ENCODE measurements around the gene BNIP5.

BNIP5 gene

DNA sequence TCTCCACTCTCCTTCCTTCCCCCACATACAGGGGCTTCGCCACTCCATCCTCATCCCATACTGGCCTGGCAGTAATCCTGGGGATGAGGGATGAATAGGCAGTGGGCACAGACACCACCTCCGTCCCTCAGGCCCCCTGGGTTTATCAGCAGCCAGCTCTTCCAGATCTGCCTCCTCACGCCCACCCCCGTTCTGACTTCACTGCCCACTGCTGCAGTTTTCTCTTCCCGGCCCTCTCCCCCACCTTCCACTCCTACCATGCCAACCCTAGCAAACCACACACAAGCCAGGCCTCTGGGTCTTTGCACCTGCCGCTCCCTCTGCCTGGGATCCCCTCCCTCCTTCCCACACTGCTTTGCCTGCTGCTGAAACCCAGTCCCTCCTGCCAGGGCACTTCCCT, 44.5 kb downstream of the BNIP5 start:
- DNase-seq (ENCODE audit: low read depth), result no peak

DNA sequence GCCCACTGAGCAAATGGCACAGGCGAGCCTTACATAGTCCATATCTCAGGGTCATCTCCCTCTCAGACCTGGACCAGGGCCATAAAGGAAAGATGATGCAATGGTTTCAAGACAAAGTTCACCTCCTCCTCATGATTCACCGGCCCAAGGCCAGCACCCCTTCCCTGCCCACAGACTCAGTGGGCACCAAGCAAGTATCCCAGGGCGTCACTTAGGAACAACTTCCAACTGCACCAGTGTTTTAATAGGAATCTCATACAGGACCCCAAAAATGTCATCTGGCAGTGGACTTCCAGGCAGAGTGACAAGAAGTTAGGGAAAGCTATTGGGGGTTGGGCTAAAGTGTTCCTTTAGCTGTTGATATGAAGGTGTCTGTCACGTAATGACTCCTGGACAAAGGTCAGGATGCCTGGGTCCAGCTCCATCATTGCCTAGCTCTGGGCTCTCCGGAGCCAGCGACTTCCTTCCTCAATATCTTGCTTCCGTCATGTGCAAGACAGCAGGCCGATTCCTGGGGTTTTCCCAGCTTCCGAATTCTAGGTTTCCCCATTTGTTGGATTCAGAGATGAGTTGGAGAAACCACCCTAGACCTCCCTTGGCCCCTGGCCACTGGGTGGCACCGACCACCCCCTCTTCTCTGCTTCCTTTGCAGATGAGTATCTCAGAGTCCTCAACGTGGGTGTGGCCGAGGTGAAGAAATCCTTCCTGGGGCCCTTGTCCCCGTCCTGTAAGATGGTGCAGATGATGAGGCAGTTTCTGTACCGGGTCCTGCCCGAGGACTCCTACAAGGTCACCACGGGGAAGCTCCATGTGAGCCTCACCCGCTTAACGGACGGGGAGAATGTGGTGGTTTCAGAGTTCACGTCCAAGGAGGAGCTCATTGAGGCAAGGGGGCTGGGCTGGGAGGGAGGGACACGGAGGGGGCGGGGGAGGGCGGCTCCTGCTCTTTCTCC, 45.7 kb downstream of the BNIP5 start:
- DNase-seq (ENCODE audit: low read depth), result no peak

DNA sequence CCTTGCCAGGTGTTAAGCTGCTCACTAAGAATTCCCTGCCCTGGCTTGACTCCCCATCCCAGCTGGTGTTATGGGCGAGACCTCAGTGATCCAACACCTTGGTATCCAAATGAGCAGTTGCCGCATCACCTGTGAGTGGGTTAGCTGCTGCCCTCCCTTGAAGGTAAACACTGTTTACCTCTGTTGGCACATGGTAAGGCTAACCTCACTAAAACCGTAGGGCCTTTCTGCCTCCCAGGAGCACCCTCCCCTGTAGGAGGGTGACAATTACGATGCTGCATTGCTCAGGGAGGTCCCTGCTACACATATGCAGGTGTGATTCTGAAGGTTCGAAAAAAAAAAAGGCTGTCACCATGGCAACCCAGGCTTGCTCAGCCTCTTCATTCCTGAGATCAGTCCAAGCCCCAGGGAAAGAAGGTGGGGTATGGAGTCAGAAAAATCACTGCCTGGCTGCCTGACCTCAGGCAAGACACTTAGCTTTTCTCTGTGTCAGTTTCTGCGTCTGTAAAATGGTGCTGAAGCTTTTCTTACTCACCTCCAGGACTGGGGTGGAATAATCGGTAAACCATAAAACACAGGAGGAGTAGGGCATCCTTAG, 47.3 kb downstream of the BNIP5 start:
- DNase-seq (ENCODE audit: low read depth), result no peak

DNA sequence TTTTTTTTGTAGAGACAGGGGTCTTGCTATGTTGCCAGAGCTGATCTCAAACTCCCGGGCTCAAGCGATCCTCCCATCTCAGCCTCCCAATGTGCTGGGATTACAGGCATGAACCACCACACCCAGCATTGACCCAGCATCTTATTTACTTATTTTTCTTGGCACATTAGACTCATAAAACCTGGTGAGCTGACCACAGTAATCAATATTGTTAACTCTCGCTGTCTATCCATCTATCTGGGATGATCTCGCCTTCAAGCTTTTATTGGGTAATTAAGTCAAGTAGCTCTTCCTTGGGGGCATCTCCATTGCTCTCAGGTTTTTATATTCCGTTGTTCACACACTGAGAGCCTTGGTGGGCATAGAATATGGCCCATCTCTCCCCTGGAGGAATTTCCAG, 49.8 kb downstream of the BNIP5 start:
- no peak for DNase-seq (ENCODE audit: low read depth)

DNA sequence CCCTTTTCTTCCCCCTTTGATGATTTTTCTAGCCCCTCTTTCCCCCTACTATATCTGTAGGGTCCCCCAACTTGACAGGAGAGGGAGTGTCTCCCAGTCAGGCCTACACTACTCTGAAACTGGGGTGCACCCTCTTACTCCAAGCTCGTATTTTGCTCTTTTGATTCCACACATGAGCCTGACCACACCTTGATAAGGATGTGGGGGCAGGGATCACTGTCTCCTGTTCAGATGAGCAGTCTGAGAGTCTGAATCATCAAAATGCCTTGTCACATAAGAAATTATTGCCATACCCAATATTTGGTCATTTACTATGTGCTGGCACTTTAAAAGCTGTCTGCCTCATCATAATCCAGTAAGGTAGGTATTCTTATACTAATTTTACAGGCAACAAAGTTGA, 50.9 kb downstream of the BNIP5 start:
- no peak for DNase-seq (ENCODE audit: low read depth)

DNA sequence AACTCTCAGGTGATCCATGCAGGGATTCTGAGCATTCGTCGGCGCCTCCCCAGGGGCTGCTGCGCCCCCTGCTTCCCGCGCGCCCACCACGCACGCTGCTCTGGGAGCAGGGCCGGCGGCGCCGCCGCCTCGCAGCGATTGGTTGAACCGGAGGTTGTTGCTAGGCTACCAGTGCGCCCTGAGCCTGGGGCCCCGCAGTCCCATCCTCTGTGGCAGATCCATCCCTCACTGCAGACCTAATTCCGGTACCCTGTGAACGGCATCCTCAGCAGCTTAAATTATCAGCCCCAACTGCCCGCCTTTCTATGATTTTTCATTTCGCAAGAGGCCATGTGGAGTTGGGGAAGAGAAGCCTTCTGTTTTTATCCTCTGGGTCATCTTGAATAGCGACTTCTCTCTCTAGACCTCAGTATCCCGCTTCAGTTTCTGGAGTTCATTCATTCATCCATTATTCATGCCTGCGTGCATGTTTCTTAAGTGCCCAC, 51.5 kb downstream of the BNIP5 start:
- DNase-seq (ENCODE audit: low read depth), result no peak

DNA sequence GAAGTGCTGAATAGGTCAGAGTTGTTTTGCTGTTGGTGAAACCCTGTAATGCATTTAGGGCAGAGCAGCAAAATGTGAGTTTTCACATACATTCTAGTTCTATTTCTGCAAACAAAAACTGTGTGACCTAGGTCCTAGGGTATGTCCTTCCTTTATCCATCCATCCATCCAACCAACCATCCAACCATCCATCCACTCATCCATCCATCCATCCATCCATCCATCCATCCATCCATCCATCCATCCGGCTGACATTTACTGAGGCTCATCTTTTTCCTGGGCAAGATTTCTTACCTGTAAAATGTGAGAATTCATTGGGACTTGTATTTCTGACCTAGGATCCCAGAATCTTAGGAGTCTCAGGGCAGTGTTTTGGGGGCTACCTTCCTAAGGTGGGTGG, 52.3 kb downstream of the BNIP5 start:
- DNase-seq (ENCODE audit: low read depth), result no peak

DNA sequence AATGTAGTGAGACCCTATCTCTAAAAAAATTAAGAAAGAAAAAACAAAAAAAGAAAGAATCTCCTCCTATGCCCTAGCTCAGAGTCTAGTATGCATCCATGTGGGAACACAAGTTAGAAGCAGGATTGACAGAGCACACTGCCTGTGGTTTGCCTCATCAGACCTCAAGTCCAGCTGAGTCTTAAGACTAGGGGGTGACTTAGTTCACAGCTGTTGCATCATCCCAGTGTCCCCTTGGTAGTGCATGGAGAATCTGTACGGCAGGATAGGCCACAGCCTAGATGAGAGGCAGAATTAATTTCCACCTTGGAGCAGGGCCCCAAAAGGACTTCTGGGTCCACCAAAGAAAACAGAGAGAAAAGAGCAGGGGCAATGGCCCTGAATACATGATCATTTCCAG, 53.1 kb downstream of the BNIP5 start:
- no peak for DNase-seq (ENCODE audit: low read depth)

DNA sequence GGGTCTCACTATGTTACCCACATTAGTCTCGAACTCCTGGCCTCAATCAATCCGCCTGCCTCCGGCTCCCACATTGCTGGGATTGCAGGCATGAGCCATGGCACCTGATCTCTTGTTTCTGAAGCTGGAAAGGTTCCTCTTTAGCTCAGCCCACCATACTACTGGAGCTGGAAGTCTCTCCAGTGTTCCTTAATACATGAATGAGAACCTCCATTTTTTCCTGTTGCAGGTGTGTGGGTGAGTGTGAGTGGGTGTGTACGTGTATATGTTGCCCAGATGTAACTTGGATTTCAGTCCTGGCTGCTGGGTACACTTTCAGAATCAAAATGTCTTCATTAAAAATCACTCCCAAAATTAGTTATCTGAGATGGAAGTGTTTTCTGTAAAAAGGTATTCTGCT, 55.7 kb downstream of the BNIP5 start:
- DNase-seq (ENCODE audit: low read depth), result no peak

DNA sequence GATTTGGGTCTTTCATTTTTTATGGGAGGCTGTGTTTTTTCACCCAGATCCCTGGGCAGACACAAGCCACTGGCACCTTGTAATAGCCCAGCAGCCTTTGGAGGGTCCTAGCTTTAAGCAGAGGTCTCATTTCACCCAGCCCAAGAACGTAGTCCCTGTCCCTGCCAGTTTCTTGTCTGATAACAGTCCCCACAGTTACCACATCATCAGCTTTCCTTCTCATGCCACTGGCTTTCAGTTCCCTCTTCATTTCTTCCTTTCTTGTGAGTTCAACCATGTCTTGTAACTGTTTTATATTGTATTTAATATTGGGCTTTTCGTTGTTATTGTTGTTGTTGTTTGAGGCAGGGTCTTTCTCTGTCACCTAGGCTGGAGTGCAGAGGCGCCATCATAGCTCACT, 56.2 kb downstream of the BNIP5 start:
- no peak for DNase-seq (ENCODE audit: low read depth)

DNA sequence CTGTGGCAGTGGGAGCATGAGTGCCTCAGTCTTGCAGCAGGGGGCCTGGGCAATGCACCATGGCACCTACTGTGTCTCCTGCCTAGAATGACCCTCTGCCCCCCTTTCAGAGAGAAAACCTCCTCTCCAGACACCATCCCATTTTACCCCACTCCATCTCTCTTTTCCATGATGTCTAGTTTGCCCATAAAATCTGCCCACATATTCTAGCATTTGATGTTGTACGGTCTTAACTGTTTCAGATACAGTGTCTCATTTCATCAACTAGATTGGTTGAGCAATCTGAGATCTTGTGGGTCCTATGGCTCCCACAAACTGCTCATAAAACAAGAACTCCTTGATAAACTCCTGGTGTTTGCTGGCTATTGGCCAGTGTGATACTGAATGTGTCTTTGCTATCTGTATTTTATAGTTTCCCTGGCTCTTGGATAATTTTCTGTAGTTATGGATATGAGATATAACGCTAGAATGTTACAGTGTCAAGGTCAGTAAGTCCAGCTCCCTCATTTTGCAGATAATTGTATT, 58.7 kb downstream of the BNIP5 start:
- DNase-seq (ENCODE audit: low read depth), result no peak

DNA sequence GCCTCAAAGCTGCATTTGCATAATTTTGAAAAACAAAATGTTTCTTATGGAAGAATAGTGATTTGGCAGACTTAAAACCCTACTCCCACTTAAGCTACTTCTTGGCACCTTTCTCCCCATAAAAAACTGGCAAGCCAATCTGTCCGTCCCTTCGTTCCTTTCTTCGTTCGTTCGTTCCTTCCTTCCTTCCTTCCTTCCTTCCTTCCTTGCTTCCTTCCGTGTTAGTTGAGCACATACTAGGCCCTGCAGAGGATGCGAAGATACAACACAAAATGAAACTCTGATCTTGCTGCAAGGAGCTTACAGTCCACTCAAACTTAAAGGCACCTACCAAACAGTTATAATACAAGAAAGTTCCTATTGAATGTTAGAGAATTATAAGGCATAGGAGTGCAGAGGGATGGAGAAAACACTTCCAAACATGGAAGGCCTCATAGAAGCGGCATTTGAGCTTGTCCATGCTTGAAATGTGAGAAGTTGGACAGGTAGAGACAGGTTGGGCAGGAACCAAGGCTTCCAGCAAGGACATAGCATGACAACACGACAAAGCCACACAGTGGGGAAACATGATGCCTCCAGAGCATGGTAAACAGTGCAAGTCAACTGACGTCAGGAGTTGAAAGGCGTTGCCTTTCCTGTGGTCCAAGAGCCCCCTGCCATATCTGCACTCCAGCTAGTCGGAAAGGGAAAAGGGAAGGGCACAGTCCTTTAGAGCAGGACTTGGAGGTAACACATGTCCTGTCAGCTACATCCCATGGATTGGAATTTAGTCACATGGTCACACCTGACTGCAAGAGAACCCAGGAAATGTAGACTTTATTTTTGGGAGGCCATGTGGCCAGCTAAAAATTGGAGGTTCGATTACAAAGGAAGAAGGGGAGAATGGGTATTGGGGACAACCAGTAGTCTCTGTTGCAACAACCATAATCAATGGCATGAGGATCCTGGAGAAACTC, 59.8 kb downstream of the BNIP5 start:
- no peak for DNase-seq (ENCODE audit: low read depth)

DNA sequence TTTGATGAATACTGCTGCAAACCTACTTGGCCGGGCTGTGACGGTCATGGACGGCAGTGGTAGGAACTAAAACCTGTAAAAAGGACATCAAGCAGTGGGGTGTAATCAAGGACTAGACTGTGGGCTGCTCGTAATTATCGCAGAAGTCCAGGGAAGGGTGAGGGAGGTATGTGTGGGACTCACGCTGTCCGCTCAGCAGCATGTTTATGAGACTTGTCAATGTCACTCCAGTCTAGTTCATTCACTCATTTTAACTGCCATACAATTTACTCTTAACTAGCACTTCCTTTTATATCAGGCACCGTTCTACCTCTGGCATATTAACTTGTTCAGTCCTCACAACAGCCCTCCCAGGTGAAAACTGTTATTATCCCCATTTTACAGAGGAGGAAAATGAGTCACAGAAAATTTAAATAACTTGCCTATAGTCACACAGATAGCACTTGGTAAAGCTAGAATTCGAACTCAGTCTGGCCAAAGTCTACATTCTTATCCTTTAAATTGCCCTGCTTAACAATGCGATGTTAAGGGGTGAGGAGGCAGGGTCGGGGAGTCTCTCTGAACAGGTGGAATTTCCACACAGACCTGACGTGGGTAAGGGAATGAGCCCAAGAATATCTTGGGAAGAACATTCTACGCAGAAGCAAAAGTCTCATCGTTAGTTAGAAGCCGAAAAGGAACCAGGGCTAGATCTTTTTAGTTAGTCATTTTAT, 62.7 kb downstream of the BNIP5 start:
- DNase-seq (ENCODE audit: low read depth), result no peak

DNA sequence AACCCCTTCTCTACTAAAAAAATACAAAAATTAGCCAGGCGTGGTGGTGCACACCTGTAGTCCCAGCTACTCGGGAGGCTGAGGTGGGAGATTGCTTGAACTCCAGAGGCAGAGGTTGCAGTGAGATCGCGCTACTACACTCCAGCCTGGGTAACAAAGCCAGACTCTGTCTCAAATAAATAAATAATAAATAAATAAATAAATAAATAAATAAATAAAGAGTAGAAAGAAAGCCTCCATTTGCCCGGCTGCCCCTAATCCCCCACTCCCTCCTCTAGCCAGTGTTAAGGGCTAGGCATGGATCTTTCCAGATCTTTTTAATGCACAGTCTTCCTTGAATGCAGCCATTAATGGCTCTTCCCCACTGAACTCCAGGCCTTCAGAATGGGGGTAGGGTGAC, 63.6 kb downstream of the BNIP5 start:
- no peak for DNase-seq (ENCODE audit: low read depth)

DNA sequence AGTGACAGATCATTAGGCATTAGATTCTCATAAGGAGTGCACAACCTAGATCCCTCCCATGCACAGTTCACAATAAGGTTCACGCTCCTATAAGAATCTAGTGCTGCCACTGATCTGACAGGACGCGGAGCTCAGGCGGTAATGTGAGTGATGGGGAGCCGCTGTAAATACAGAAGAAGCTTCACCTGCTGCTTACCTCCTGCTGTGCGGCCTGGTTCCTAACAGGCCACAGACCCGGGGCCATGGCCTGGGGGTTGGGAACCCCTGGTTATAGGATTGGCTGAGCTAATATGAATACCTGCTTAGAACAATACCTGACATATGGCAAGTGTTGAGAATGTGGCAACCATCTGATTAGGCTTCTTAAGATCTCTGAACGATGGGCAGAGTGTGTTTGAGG, 64.5 kb downstream of the BNIP5 start:
- DNase-seq (ENCODE audit: low read depth), result no peak

DNA sequence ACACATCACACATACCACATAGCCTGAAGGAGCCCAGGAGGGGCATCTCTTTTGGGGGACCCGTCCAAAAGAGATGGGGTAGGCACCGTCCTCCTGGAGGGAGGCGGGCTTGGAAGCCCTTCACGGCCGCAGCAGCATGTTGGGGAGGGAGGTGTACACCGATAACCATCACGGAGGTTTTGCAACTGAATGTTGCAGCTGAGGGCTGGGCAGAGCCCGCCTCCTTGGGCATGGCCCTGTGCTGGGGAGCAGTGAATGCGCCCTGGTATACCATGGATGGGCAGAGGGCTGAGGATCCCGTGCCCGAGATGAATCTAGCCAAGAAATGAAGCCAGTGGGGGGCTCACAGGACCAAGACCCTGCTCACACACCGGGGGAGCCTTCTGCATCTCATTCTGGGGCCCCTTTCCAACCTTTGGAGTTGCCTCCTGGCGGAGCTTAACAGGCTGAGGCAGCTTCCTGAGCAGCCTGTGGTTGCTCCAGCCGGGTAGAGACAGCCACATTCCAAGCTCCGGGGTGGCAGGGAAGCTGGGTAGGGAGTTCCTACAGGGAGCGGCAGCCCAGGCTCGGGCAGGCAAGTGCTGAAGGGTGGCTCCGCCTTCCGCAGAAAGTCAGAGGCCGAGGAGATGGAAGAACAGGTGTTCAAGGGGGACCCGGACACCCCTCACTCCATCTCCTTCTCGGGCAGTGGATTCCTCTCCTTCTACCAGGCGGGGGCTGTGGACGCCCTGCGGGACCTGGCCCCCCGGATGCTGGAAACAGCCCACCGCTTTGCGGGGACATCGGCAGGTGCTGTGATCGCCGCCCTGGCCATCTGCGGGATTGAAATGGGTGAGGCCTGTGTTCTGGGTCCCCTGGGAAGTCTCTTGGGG, 66.6 kb downstream of the BNIP5 start, which contains the start of gene PNPLA1:
Gene PNPLA1 (plus strand): TSS at position 227 of the 872 bp plus-strand sequence. CDS start 400 bp downstream, at position 627.
- DNase-seq (ENCODE audit: low read depth), result no peak

DNA sequence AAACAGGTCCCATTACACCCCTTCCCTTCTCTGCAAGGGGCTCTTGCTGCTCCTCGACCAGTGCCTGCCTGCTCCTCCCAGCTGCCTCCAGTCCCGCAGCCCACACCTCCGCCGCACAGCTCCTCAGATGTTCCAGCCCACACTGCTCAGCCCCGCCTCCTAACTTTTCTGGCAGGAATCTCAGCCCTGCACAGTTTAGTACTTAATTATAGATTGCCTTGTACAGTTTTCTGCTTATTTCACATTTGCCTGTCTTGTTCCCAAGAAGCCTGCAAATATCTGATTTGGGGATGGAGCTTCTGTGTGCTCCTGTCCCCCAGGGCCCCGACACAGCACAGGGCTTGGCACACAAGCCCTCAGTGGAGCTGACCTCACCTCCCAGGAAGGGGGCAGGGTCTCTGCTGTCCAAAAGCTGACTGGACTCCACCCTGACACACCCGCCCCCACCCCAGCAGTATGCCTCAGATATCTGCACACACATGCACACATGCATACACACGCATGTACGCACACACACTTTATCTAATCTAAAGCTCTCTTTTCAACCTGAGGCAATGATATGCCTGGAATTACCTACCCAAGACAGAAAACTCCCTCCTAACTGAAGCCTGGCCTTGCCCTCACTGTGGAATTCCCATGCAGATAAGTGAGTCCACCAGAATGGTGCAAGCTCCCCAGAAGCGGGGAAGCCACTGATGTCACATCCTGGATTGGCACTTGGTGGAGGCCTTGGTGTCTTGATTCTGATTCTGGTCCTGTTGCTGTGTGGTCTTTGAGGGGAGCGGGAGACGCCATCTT, 68.0 kb downstream of the BNIP5 start:
- DNase-seq (ENCODE audit: low read depth), result no peak

DNA sequence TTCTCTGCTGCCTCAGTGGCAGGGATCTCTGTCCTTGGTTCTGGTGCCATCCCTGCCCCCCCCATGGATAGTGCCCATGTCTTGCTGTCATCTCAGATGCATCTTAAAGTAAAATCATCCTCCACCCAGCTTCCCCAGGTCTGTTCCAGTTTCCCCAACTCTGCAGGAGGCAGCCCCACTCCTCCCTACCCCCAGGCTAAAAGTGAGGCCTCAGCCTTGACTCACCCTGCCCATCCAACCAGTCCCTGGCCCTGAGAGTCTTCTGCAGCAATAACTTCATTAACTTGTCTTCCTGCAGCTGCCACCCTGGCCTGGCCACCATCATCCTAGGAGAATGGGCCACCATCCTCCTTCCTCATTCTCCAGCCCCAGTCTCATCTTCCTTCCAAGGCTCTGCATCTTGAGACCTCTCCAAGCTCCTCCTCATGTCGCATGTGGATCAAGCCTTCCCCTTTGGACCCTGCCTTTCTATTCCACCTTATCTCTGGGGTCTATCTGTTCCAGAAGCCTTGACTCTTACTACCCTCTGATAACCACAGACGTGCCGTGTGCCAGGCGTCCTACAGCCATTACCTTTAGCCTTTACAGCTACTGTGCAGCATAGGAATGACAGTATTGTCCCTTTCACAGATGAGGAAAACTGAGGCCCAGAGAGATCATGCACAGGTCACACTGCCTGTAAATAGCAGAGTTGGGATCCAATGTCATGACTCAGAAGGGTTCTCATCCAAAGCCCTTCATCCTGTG, 68.8 kb downstream of the BNIP5 start:
- DNase-seq (ENCODE audit: low read depth), result no peak
